Astrocyte of the cerebellum (primary cell): Measurements from ENCODE around the gene WDR5.

ENCODE experiments used
- DNase-seq: peaks from one replicate; pipeline ENCODE4 v3.0.0-alpha.2; 2011; ENCODE audit warnings: low read depth
- H3K4me3 ChIP-seq: 2 replicates; pipeline ENCODE4 v1.5.1; 2011; ENCODE audit warnings: mild to moderate bottlenecking, low read depth, low read length, moderate library complexity
- in situ Hi-C: cut with HindIII; loops from 2 replicates; pipeline ENCODE4 v1.10.0; 2017; ENCODE audit warnings: low sequenced_read_pairs
- TF ChIP-seq, protein P1 (sequence below): IDR thresholded peaks from 2 replicates; pipeline ENCODE4 v1.5.1; 2012; ENCODE audit warnings: low read length, low read depth, moderate library complexity, mild to moderate bottlenecking; ENCODE audit errors: missing control alignments

The WDR5 gene

DNA sequence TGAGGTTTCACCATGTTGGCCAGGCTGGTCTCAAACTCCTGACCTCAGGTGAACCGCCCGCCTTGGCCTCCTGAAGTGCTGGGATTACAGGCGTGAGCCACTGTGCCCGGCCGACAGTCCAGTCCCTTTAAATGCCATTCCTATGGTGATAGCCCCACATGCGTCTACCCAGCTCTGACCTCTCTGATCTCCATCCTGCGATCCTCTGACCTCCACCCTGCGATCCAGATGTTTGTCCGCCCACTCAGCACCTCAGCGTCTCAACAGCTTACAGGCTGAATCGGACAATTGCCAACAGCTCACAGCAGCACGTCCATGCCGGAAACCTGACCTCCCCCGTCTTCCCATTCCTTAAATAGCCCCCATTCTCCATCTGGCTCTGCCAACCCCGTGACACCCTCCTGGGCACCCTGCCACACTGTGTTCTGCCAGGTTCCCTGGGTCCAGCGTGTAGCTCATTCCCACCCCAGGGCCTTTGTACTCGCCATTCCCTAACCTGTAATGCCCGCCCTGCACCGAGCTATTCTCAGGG is 72.5 kb downstream of the WDR5 start:
- H3K4me3 ChIP-seq = no peak overlapping the region
- TF ChIP-seq, protein P1, sequence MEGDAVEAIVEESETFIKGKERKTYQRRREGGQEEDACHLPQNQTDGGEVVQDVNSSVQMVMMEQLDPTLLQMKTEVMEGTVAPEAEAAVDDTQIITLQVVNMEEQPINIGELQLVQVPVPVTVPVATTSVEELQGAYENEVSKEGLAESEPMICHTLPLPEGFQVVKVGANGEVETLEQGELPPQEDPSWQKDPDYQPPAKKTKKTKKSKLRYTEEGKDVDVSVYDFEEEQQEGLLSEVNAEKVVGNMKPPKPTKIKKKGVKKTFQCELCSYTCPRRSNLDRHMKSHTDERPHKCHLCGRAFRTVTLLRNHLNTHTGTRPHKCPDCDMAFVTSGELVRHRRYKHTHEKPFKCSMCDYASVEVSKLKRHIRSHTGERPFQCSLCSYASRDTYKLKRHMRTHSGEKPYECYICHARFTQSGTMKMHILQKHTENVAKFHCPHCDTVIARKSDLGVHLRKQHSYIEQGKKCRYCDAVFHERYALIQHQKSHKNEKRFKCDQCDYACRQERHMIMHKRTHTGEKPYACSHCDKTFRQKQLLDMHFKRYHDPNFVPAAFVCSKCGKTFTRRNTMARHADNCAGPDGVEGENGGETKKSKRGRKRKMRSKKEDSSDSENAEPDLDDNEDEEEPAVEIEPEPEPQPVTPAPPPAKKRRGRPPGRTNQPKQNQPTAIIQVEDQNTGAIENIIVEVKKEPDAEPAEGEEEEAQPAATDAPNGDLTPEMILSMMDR = no peak
- in situ Hi-C loops = no loop called here
- DNase-seq = no peak

GRCh38 chr9:134208981-134209725 is 73.3 kb downstream of the WDR5 start:
- H3K4me3 ChIP-seq = no peak overlapping the region
- in situ Hi-C loops = no loop called here
- TF ChIP-seq, protein P1 = no peak
- DNase-seq = no peak
